Activated naive CD4-positive, alpha-beta T cell treated with anti-CD3 and anti-CD28 coated beads for 36 hours (primary cell): Measurements from ENCODE around the gene RNF169. TPM values are rescaled to one million over a fixed set of nuclear protein-coding genes. Genes with fewer than 3 reads are reported as not detected.

Source experiments
- CTCF ChIA-PET: fragments of 350-600 bp; sonication (Branson Sonifier 250); formaldehyde crosslinking; loops from one replicate; lab custom pipeline; 2021; ENCODE audit warnings: antibody characterized with exemption; lab: Charles Lee
- DNase-seq: peaks from one replicate; pipeline ENCODE4 v3.0.0-alpha.2; 2020
- H3K27ac Mint-ChIP-seq: one replicate; pipeline ENCODE4 v1.8.0; 2021; ENCODE audit warnings: mild to moderate bottlenecking, mixed read lengths
- H3K27me3 Mint-ChIP-seq: one replicate; pipeline ENCODE4 v1.8.0; 2021; ENCODE audit warnings: low read depth, mixed read lengths
- H3K36me3 Mint-ChIP-seq: one replicate; pipeline ENCODE4 v1.8.0; 2021; ENCODE audit warnings: low read depth, mixed read lengths
- H3K4me1 Mint-ChIP-seq: one replicate; pipeline ENCODE4 v1.8.0; 2021; ENCODE audit warnings: low read depth, mixed read lengths
- H3K4me3 Mint-ChIP-seq: one replicate; pipeline ENCODE4 v1.8.0; 2021; ENCODE audit warnings: mild to moderate bottlenecking, moderate library complexity, mixed read lengths
- H3K9me3 Mint-ChIP-seq: one replicate; pipeline ENCODE4 v1.8.0; 2021; ENCODE audit warnings: mixed read lengths
- intact Hi-C: fragments of 100-400 bp; cut with micrococcal nuclease; formaldehyde crosslinking; loops from one replicate; pipeline ENCODE4 v1.15.1; 2023
- total RNA-seq, 2 experiments: library from RNA; stranded (reverse); gene quantifications; one replicate each; pipeline ENCODE4 v1.2.3, GENCODE V29; 2021

Gene RNF169
- total RNA-seq, result 10 to 100 TPM; 15.8 to 16.0 TPM

GRCh38 chr11:74748211-74749126 lies at the start of gene RNF169:
TSS of gene RNF169 (plus strand) at chr11:74748849. CDS start at chr11:74748881, 32 bp downstream.
- peak within 1 kb of the TSS; percentile 71 for H3K27ac Mint-ChIP-seq
- peak; percentile 94 for DNase-seq
- H3K27me3 Mint-ChIP-seq, result no peaks in the 10 kb centered on the region
- no peaks in the 10 kb centered on the region for H3K9me3 Mint-ChIP-seq
- peaks cover 42% of the 10 kb centered on the region for H3K4me1 Mint-ChIP-seq
- H3K4me3 Mint-ChIP-seq, result peak within 1 kb of the TSS; percentile 83
- peaks cover 7% of the 10 kb centered on the region for H3K36me3 Mint-ChIP-seq
- intact Hi-C loops, result loop anchor here (1.0 to 2.0 kb wide), 5 partner anchors 34 to 350 kb away; partner anchors contain the start of genes LIPT2, PGM2L1, POLD3 and SPCS2
- CTCF ChIA-PET, result interaction anchor here (0.9 to 1.3 kb wide), 4 partner anchors 9 to 46 kb away, joined by 3 to 8 read pairs (median 4); no protein-coding TSS in a partner anchor

GRCh38 chr11:74699615-74700396 lies 48.8 kb upstream of the RNF169 start:
- CTCF ChIA-PET, result interaction anchor here (0.9 to 6.7 kb wide), 4 partner anchors 27 to 140 kb away, joined by 3 to 112 read pairs (median 28); no protein-coding TSS in a partner anchor

GRCh38 chr11:74701351-74701750 lies 47.3 kb upstream of the RNF169 start:
- Mint-ChIP-seq H3K27me3 (peaks cover 8% of the 10 kb centered on the region), H3K27ac (no peak overlapping the region), H3K4me3 (no peak overlapping the region), H3K36me3 (no peaks in the 10 kb centered on the region), H3K4me1 (peaks cover 2% of the 10 kb centered on the region), H3K9me3 (no peaks in the 10 kb centered on the region)
- CTCF ChIA-PET, result interaction anchor here (0.6 to 6.7 kb wide), 12 partner anchors 9 to 433 kb away, joined by 3 to 112 read pairs (median 4); partner anchors contain the start of gene RNF169
- intact Hi-C loops, result no loop called here
- peak; percentile 14 for DNase-seq

More at GRCh38 chr11:74699615-74700396, 48.8 kb upstream of the RNF169 start:
- Mint-ChIP-seq H3K4me1 (peaks cover 2% of the 10 kb centered on the region), H3K36me3 (no peaks in the 10 kb centered on the region), H3K27ac (no peak overlapping the region), H3K9me3 (no peaks in the 10 kb centered on the region), H3K4me3 (no peak overlapping the region), H3K27me3 (peaks cover 8% of the 10 kb centered on the region)
- DNase-seq, result no peak
- intact Hi-C loops, result no loop called here

GRCh38 chr11:74702383-74703007 lies 46.2 kb upstream of the RNF169 start:
- intact Hi-C loops, result loop anchor here (1.0 to 2.0 kb wide), 3 partner anchors 24 to 168 kb away; no protein-coding TSS in a partner anchor
- CTCF ChIA-PET, result interaction anchor here (0.6 to 6.7 kb wide), 18 partner anchors 8 to 299 kb away, joined by 3 to 112 read pairs (median 3); partner anchors contain the start of gene RNF169
- Mint-ChIP-seq H3K27ac (no peak overlapping the region), H3K27me3 (peaks cover 1% of the 10 kb centered on the region), H3K4me3 (no peak overlapping the region), H3K36me3 (no peaks in the 10 kb centered on the region), H3K4me1 (peaks cover under 1% of the 10 kb centered on the region), H3K9me3 (no peaks in the 10 kb centered on the region)
- DNase-seq, result peak; percentile 75

- no peaks in the 10 kb centered on the region for H3K9me3 Mint-ChIP-seq
- no peaks in the 10 kb centered on the region for H3K4me1 Mint-ChIP-seq
- H3K27me3 Mint-ChIP-seq, result no peaks in the 10 kb centered on the region
- intact Hi-C loops, result loop anchor here (2.0 kb wide), 1 partner anchor 168 kb away; no protein-coding TSS in a partner anchor
- DNase-seq, result no peak
- no peaks in the 10 kb centered on the region for H3K36me3 Mint-ChIP-seq
- CTCF ChIA-PET, result interaction anchor here (0.8 to 6.7 kb wide), 7 partner anchors 10 to 36 kb away, joined by 3 to 112 read pairs (median 4); no protein-coding TSS in a partner anchor
- no peak overlapping the region for H3K27ac Mint-ChIP-seq
- no peak overlapping the region for H3K4me3 Mint-ChIP-seq
These were observed 45.4 kb upstream of the RNF169 start for GRCh38 chr11:74703211-74703610.

GRCh38 chr11:74707182-74707581 lies 41.5 kb upstream of the RNF169 start:
- Mint-ChIP-seq H3K27me3 (no peaks in the 10 kb centered on the region), H3K4me3 (no peak overlapping the region), H3K36me3 (no peaks in the 10 kb centered on the region), H3K4me1 (no peaks in the 10 kb centered on the region), H3K27ac (no peak overlapping the region), H3K9me3 (no peaks in the 10 kb centered on the region)
- DNase-seq, result no peak
- CTCF ChIA-PET, result no interaction called here
- intact Hi-C loops, result no loop called here

- no peaks in the 10 kb centered on the region for H3K4me1 Mint-ChIP-seq
- H3K27me3 Mint-ChIP-seq, result no peaks in the 10 kb centered on the region
- DNase-seq, result no peak
- CTCF ChIA-PET, result no interaction called here
- H3K4me3 Mint-ChIP-seq, result no peak overlapping the region
- no peak overlapping the region for H3K27ac Mint-ChIP-seq
- H3K36me3 Mint-ChIP-seq, result no peaks in the 10 kb centered on the region
- intact Hi-C loops, result no loop called here
- H3K9me3 Mint-ChIP-seq, result no peaks in the 10 kb centered on the region
These were observed 40.8 kb upstream of the RNF169 start for GRCh38 chr11:74707602-74708510.

- no peak for DNase-seq
- no peaks in the 10 kb centered on the region for H3K27me3 Mint-ChIP-seq
These were observed 39.5 kb upstream of the RNF169 start for GRCh38 chr11:74709175-74709574.

GRCh38 chr11:74710281-74710938 lies 38.2 kb upstream of the RNF169 start:
- H3K27ac Mint-ChIP-seq, result no peak overlapping the region
- DNase-seq, result no peak
- H3K4me3 Mint-ChIP-seq, result no peak overlapping the region
- no peaks in the 10 kb centered on the region for H3K27me3 Mint-ChIP-seq
- CTCF ChIA-PET, result interaction anchor here (0.6 to 2.1 kb wide), 5 partner anchors 8 to 1619 kb away, joined by 3 to 7 read pairs (median 4); no protein-coding TSS in a partner anchor
- H3K4me1 Mint-ChIP-seq, result peaks cover 3% of the 10 kb centered on the region
- intact Hi-C loops, result no loop called here
- H3K36me3 Mint-ChIP-seq, result no peaks in the 10 kb centered on the region
- H3K9me3 Mint-ChIP-seq, result no peaks in the 10 kb centered on the region

More at GRCh38 chr11:74709175-74709574, 39.5 kb upstream of the RNF169 start:
- Mint-ChIP-seq H3K4me1 (no peaks in the 10 kb centered on the region), H3K27ac (no peak overlapping the region), H3K36me3 (no peaks in the 10 kb centered on the region), H3K4me3 (no peak overlapping the region), H3K9me3 (no peaks in the 10 kb centered on the region)
- intact Hi-C loops, result no loop called here
- CTCF ChIA-PET, result interaction anchor here (2.1 kb wide), 1 partner anchor 8 kb away, joined by 7 read pairs; no protein-coding TSS in a partner anchor

GRCh38 chr11:74713686-74714085 lies 35.0 kb upstream of the RNF169 start:
- intact Hi-C loops, result no loop called here
- H3K4me1 Mint-ChIP-seq, result peaks cover 3% of the 10 kb centered on the region
- H3K36me3 Mint-ChIP-seq, result no peaks in the 10 kb centered on the region
- H3K27ac Mint-ChIP-seq, result no peak overlapping the region
- no peak overlapping the region for H3K4me3 Mint-ChIP-seq
- H3K27me3 Mint-ChIP-seq, result no peaks in the 10 kb centered on the region
- CTCF ChIA-PET, result no interaction called here
- H3K9me3 Mint-ChIP-seq, result no peaks in the 10 kb centered on the region
- DNase-seq, result no peak
